K562 (cell line): ENCODE measurements around the gene CCDC148. TPM values are rescaled to one million over a fixed set of nuclear protein-coding genes. Genes with fewer than 3 reads are reported as not detected.

ENCODE experiments used
- ARNT ChIP-seq, 2 experiments: fragments of 450-650 bp; IDR thresholded peaks; 2 replicates each; pipeline ENCODE4 v1.6.1; 2016; ENCODE audit warnings: mild to moderate bottlenecking in 1 of 2
- ESRRA ChIP-seq: fragments of 450-650 bp; IDR thresholded peaks from 2 replicates; pipeline ENCODE4 v1.6.1; 2014; ENCODE audit warnings: low read depth, mild to moderate bottlenecking, moderate library complexity, borderline replicate concordance
- ETV1 ChIP-seq: fragments of 450-650 bp; conservative IDR thresholded peaks from 2 replicates; pipeline ENCODE4 v1.6.1; 2016; ENCODE audit warnings: missing genetic modification characterization, control low read depth, low read depth, missing compliant biosample characterization
- FOXJ2 ChIP-seq: fragments of 200-800 bp; sonication (Bioruptor generic); IDR thresholded peaks from 2 replicates; pipeline ENCODE4 v1.6.1; 2016; ENCODE audit warnings: missing genetic modification characterization, missing compliant biosample characterization
- GATAD2A ChIP-seq: fragments of 450-650 bp; IDR thresholded peaks from 2 replicates; pipeline ENCODE4 v1.6.1; 2017
- HNRNPK ChIP-seq: fragments of 200-400 bp; formaldehyde crosslinking; IDR thresholded peaks from one replicate; pipeline ENCODE4 v1.6.1; 2018; ENCODE audit warnings: mild to moderate bottlenecking, low read depth, low read length; ENCODE audit not compliant: poor library complexity, severe bottlenecking
- MECOM ChIP-seq: fragments of 250-450 bp; sonication (Bioruptor Pico); IDR thresholded peaks from 2 replicates; pipeline ENCODE4 v1.8.0; 2022; ENCODE audit warnings: inconsistent platforms
- NR2C2 ChIP-seq, 2 experiments: fragments of 200-800 bp in 1 of 2; sonication (Bioruptor generic) in 1 of 2; sonication (generic) in 1 of 2; formaldehyde crosslinking in 1 of 2; IDR thresholded peaks; 2 replicates each; pipeline versions ENCODE4 v1.6.1 to v1.8.0; 2016 to 2022; ENCODE audit warnings: mild to moderate bottlenecking in 1 of 2, missing compliant biosample characterization in 1 of 2, missing genetic modification characterization in 1 of 2, missing genetic modification reagents in 1 of 2
- PHTF2 ChIP-seq: fragments of 250-450 bp; sonication (Bioruptor Pico); IDR thresholded peaks from 2 replicates; pipeline ENCODE4 v1.5.0; 2021; ENCODE audit warnings: mild to moderate bottlenecking
- PML ChIP-seq: IDR thresholded peaks from 2 replicates; pipeline ENCODE4 v1.6.1; 2012; ENCODE audit warnings: low read length, inconsistent platforms
- SPI1 ChIP-seq: IDR thresholded peaks from 2 replicates; pipeline ENCODE4 v1.6.1; 2011; ENCODE audit warnings: low read depth, low read length, control low read depth, borderline replicate concordance
- TCF15 ChIP-seq: fragments of 250-450 bp; sonication (Bioruptor Pico); IDR thresholded peaks from 2 replicates; pipeline ENCODE4 v1.8.0; 2022; ENCODE audit warnings: moderate library complexity, mild to moderate bottlenecking, inconsistent platforms
- ZBTB17 ChIP-seq: fragments of 450-650 bp; formaldehyde crosslinking; IDR thresholded peaks from 2 replicates; pipeline ENCODE4 v1.4.0; 2020; ENCODE audit warnings: mild to moderate bottlenecking
- ZNF316 ChIP-seq: fragments of 450-650 bp; IDR thresholded peaks from 2 replicates; pipeline ENCODE4 v1.6.1; 2016
- ZNF764 ChIP-seq: fragments of 250-450 bp; sonication (Bioruptor Pico); IDR thresholded peaks from 2 replicates; pipeline ENCODE4 v1.4.0; 2020; ENCODE audit warnings: low read depth, mild to moderate bottlenecking, moderate library complexity
- polyA plus RNA-seq, 8 experiments: library from polyadenylated mRNA; depleted of rRNA in 4 of 8; stranded (reverse) in 5 of 8; unstranded in 3 of 8; fragments of >200 nt; fragmentation: Nextera tagmentation in 2 of 8; fragmentation: Illumina TruSeq in 1 of 8; extraction: Ambion mirVana in 2 of 8; extraction: Trizol in 1 of 8; gene quantifications; 2 replicates each; pipeline versions ENCODE4 v1.2.1 to v1.2.3, GENCODE V29; 2011 to 2014; ENCODE audit warnings: inconsistent platforms in 1 of 8, missing spikeins in 1 of 8
- total RNA-seq, 7 experiments: library from RNA; depleted of rRNA in 6 of 7; stranded (reverse); fragments of >200 nt in 6 of 7; fragmentation: Illumina TruSeq in 2 of 7; extraction: Trizol in 2 of 7; gene quantifications; 2 replicates each; pipeline versions ENCODE4 v1.2.1 to v1.2.3, GENCODE V29; 2011 to 2021; ENCODE audit warnings: low replicate concordance in 1 of 7
- TF ChIP-seq, protein P1 (sequence below): sonication (generic); formaldehyde crosslinking; IDR thresholded peaks from 2 replicates; pipeline ENCODE4 v1.8.0; 2023; ENCODE audit warnings: mild to moderate bottlenecking, missing genetic modification reagents
- TF ChIP-seq, protein P2 (sequence below): fragments of 450-650 bp; IDR thresholded peaks from 2 replicates; pipeline ENCODE4 v1.6.1; 2016; ENCODE audit warnings: low read depth
- TF ChIP-seq, protein P3 (sequence below): IDR thresholded peaks from 2 replicates; pipeline ENCODE4 v1.6.1; 2012; ENCODE audit warnings: low read depth, low read length, improper control_type of control experiment, borderline replicate concordance

CCDC148 gene
- total and polyA plus RNA-seq, 9 of the 15 experiments (the other 6 are each of a cell fraction or from before 2014, with no cell fraction given), result 0.10 to 1.4 (median 0.65) TPM

DNA sequence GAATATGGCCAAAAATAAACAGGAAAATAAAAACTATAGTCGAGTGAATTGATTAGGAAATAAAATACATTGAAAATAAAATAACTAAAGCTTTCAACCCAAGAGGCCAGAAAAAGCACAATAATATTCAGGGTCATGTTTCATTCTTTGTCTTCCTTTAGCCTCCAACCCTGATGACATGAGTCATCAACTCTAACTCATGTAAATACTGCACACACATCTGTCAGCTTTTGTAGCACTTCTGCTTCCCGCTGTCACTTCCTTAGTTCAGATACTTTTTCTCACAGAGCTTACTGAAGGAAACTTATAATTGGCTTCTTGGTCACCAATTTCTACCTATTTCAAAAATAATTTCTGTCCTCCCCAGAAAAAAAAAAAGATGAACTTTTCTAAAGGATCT is 242.1 kb downstream of the CCDC148 start (continued):
- TF ChIP-seq TCF15 (no peak), ETV1 (no peak), PML (no peak; the same call in 1 of the 2 replicates), GATAD2A (no peak), SPI1 (peak; percentile 96), ZBTB17 (CRISPR knock-in tag) (no peak), ARNT (IDR thresholded peaks at IDR 0.05) (0 out of 4 replicates have a peak, but pooled peaks of 1 of the 2 experiments have one; percentile 21), PHTF2 (CRISPR knock-in tag) (no peak), NR2C2 (CRISPR knock-in tag; IDR thresholded peaks at IDR 0.05) (no peak), NR2C2 (tag; IDR thresholded peaks at IDR 0.05) (peak; percentile 63), ZNF764 (CRISPR knock-in tag) (no peak), HNRNPK (no peak), FOXJ2 (tag) (no peak), ZNF316 (peak; percentile 86), MECOM (CRISPR knock-in tag) (no peak), ESRRA (no peak)
- TF ChIP-seq, protein P1, sequence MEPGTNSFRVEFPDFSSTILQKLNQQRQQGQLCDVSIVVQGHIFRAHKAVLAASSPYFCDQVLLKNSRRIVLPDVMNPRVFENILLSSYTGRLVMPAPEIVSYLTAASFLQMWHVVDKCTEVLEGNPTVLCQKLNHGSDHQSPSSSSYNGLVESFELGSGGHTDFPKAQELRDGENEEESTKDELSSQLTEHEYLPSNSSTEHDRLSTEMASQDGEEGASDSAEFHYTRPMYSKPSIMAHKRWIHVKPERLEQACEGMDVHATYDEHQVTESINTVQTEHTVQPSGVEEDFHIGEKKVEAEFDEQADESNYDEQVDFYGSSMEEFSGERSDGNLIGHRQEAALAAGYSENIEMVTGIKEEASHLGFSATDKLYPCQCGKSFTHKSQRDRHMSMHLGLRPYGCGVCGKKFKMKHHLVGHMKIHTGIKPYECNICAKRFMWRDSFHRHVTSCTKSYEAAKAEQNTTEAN, result no peak
- TF ChIP-seq, protein P2, sequence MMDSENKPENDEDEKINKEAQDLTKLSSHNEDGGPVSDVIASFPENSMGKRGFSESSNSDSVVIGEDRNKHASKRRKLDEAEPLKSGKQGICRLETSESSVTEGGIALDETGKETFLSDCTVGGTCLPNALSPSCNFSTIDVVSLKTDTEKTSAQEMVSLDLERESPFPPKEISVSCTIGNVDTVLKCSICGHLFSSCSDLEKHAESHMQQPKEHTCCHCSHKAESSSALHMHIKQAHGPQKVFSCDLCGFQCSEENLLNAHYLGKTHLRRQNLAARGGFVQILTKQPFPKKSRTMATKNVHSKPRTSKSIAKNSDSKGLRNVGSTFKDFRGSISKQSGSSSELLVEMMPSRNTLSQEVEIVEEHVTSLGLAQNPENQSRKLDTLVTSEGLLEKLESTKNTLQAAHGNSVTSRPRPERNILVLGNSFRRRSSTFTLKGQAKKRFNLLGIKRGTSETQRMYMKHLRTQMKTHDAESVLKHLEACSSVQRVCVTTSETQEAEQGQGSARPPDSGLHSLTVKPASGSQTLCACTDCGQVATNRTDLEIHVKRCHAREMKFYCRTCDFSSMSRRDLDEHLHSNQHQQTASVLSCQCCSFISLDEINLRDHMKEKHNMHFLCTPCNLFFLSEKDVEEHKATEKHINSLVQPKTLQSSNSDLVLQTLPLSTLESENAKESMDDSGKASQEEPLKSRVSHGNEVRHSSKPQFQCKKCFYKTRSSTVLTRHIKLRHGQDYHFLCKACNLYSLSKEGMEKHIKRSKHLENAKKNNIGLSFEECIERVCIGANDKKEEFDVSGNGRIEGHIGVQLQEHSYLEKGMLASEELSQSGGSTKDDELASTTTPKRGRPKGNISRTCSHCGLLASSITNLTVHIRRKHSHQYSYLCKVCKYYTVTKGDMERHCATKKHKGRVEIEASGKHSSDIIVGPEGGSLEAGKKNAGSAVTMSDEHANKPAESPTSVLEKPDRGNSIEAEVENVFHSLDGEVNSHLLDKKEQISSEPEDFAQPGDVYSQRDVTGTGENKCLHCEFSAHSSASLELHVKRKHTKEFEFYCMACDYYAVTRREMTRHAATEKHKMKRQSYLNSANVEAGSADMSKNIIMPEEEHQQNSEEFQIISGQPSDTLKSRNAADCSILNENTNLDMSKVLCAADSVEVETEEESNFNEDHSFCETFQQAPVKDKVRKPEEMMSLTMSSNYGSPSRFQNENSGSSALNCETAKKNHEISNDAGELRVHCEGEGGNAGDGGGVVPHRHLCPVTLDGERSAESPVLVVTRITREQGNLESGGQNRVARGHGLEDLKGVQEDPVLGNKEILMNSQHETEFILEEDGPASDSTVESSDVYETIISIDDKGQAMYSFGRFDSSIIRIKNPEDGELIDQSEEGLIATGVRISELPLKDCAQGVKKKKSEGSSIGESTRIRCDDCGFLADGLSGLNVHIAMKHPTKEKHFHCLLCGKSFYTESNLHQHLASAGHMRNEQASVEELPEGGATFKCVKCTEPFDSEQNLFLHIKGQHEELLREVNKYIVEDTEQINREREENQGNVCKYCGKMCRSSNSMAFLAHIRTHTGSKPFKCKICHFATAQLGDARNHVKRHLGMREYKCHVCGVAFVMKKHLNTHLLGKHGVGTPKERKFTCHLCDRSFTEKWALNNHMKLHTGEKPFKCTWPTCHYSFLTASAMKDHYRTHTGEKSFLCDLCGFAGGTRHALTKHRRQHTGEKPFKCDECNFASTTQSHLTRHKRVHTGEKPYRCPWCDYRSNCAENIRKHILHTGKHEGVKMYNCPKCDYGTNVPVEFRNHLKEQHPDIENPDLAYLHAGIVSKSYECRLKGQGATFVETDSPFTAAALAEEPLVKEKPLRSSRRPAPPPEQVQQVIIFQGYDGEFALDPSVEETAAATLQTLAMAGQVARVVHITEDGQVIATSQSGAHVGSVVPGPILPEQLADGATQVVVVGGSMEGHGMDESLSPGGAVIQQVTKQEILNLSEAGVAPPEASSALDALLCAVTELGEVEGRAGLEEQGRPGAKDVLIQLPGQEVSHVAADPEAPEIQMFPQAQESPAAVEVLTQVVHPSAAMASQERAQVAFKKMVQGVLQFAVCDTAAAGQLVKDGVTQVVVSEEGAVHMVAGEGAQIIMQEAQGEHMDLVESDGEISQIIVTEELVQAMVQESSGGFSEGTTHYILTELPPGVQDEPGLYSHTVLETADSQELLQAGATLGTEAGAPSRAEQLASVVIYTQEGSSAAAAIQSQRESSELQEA, result no peak
- TF ChIP-seq, protein P3, sequence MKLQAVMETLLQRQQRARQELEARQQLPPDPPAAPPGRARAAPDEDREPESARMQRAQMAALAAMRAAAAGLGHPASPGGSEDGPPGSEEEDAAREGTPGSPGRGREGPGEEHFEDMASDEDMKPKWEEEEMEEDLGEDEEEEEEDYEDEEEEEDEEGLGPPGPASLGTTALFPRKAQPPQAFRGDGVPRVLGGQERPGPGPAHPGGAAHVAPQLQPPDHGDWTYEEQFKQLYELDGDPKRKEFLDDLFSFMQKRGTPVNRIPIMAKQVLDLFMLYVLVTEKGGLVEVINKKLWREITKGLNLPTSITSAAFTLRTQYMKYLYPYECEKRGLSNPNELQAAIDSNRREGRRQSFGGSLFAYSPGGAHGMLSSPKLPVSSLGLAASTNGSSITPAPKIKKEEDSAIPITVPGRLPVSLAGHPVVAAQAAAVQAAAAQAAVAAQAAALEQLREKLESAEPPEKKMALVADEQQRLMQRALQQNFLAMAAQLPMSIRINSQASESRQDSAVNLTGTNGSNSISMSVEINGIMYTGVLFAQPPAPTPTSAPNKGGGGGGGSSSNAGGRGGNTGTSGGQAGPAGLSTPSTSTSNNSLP, result peak; percentile 36; the same call in 1 of the 2 replicates
